Activated CD4-positive, alpha-beta T cell treated with anti-CD3 and anti-CD28 coated beads for 4 hours (primary cell): ENCODE measurements around the gene EPB41L4B.

ENCODE experiments used
- DNase-seq, 2 donors: peaks; one replicate each; pipeline ENCODE4 v3.0.0-alpha.2; 2020

The EPB41L4B gene

DNA sequence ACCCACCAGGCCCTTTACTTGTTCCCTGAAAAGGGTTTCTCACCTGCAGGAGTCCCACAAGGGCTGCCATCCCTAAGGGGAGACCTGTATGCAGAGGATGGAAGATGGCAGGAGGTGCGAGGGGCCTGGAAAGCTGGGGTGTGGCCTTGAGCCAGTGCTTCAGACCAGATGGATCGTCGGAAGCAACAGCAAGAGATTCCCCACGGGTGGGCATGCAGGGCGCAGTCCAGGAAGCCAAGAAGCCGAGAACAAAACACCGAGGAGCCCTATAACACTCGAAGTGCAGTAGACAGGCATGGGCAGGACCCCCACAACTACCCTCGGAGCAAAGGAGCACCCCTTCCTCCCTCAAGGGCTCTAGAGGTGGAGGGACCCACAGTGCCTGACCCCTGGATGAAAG lies 129.1 kb downstream of the EPB41L4B start:
- DNase-seq, result no peak

DNA sequence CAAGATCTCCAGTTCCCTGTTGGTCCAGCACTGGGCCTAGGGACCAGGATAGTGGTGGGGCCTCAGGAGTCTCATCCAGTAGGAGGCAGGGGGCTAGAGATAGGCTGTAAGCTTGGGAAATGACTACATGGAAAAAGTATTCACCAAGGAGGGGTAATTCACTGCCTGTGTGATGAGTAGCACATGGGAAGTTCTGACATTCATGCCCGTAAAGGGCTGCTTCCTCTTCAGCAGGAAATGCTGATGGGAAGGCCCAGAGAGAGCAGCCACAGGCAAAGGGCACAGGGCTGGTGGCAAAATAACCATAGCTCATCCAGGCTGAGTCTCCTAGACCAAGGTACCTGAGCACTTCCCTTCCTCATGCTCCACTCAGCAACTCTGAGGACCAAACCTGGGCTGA lies 130.7 kb downstream of the EPB41L4B start:
- DNase-seq, result no peak

DNA sequence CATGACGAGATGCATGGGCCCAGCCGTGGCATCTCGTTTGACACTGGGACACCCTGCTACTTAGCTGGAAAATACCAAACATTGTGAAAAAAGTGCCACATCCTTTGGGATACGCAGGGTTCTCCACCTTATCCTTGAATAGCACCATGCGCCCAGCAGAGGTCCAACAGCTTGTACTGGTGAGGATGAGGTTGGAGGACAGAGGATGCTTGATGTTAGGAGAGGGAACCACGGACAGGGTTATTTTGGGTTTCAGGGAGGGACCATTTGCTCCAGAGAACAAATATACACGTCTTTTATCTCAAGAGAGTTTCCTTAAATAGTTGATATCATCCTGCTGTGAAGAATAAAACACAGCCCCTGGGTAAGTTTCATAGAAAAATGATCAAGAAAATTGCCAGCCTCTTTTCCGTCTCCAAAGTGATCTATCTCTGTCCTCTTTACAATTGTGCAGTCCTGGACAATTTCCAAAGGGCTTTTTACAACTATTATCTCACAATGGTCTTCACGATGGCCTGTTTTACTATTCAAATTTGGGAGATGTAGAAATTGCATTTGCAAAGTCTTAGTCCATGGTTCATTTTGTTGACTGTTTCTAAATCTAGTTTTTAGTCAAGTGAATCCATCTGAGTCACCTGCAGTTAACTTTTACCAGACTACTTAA lies 133.9 kb downstream of the EPB41L4B start:
- no peak for DNase-seq

DNA sequence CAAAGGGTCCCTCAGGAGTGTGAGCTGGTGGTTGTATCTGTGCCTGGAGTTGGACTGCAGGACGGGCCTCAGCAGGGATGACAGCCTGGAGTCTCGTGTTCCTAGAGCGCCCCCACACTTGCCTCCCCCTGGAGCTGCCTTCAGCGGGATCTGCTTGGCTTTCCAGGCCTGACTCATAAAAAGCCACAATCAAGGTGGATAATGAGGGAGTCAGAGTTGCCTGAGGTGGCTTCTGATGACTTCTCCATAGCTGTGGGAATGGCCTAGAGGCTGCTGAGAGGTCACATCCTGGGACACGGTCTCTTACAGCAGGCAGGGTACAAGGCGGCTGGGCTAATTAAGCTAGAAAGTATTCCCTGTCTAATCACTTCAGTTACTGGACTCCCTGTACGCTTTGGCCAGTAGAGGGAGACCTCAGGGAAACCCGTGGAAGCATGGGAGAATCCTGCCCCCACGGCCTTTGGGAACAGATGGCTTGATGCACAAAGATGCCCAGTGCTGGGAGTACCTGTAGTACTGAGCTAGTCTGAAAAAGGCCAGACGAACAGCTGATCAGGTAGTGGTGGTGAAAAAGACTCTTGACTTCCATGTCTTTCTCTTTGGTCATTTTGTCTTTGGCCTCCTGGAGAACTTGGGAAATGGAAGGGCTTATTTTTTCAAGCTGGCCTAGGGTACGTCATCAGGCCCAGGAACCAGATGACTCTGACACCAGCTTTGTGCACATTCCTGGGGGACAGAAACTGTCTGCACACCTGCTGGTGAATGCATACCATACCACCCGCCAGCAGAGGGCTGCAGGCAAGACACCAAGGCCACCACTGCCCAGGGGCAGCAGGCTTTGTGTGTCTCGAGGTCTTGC lies 137.7 kb downstream of the EPB41L4B start:
- DNase-seq, result no peak

DNA sequence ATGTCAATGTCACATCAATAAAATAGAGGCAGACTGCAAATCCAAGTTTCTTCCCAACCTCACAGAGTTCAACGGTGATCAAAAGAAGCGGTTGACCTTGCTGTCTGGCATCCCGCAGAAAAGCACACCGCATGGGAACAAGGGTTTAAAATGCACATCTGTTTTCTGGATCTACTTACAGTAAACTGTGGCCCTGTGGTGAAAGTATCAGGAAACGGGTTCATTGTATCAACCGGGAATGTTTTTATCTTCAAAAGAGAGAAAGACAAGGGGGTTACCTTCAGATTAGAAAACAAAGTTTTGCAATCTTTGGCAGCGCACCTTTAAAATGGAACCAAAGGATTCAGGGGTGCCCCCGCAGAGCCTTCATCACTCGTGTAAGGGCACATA lies 138.3 kb downstream of the EPB41L4B start:
- no peak for DNase-seq

DNA sequence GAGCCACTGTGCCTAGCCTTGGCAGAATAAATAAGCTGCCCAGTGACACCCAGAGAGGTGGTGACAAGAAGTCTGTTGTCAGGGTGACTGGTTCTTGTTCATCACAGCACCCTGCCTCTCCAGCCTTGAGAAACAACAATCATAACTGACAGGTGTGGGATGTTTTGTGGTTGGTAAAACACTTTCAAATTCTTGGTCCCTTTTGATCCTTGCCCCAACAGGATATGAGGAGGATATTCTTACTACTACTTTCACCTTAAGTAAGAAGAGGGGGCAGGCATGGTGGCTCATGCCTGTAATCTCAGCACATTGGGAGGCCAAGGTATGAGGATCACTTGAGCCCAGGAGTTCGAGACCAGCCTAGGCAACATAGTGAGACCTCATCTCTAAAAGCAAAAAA lies 139.6 kb downstream of the EPB41L4B start:
- DNase-seq, result peak in 1 of 2 donors; percentile 9

DNA sequence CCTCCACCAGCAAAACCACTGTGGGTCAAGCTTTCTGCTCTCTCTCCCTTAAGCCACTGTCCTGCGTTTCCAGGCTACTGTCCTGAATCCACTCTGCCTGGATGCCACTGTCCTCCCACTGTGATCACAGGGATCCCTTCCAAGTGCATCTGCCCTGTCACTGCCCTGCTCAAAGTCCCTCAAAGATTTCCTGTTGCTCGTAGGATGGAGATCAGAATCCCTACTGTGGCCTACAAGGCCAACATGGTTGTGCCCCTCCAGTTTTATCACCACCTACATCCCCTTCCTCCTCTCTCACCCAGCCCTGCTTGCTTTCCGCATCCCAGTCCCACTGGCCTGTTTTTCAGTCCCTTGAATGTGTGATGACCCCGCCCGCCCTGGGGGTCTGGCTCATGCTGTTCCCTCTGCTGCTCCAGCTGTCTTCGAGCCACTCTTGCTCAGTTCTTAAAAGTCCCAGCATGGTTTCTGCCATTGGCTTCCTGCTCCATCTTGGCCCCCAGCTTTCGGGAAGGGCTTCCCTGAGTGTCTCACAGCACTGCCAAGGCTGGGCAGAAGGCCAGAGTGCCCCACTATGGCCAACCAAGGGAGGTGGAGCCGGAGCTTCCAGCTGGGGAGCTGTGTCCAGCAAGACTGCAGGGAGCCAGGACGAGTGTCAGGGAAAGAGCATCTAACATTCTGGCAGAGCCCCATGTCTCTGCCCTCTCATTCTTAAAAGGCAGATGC lies 140.9 kb downstream of the EPB41L4B start:
- no peak for DNase-seq

DNA sequence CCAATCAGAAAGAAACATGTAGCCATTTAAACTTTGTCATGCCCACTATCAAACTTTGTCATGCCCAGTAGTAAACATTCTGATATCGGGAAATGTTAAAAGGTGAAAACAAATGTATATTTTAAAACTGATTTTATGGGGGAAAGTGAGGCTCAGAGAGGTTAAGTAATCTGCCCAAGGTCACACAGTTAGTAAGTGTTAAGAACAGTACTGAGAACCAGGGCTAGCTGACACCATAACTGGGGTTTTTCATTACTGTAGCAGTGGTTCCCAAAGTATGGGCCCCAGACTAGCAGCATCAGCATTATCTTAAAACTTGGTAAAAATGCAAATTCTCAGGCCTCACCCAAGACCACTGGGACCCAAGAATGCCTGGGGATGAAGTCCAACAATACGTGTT lies 143.9 kb downstream of the EPB41L4B start:
- DNase-seq, result no peak

DNA sequence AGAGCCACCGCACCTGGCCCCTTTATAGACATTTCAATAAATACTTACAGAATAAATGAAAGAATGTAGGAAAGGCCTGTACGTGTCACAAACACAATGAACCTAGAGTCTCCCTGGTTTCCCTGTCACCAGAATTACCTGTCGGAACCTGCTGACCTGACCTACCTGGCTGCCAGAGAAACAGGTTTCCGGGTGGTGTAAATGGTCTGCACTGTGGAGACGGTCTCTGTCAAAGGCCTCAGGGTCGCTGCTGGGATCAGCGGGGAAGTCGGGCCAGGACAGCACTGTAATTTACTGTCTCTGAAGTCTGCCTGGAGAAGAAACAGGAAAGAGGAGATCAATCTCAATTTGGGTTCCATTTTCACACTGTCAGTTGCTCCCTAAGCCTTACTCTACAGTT lies 144.5 kb downstream of the EPB41L4B start:
- no peak for DNase-seq

DNA sequence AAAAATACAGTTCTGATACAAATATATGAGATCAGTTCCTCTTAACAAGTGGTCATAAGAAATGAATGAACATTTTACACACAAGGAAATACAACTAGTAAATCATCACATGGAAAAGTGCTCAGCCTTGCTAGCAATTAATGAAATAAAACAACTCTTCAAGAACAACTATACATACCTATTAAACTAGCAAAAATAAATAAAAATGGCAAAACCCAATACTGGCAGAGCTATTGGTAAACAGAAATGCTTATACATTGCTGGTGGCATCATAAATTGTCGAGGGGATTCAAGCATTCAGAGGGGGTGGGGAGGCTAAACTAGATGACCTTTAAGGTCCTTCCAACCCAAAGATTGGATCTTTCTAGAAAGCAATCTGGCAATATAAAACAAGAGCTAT lies 147.9 kb downstream of the EPB41L4B start:
- no peak for DNase-seq

DNA sequence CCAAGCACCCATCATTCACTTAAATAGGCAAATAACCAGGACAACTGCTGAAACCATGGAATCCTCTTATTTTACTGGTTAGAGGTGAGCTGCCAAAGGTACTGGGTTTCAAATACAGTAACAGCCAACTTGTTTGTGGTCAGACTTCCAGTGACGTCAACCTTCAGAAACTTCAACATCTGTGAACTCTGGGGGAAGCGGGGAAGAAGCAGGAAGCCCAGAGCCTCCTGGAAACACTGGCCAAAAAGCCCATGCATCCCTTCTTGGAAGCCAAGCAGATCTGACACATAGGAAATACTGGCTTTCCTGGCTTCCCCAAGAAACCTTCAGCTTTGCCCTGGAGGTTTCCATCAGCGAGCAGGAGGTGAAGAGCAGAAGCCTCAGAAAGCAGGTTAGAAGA lies 148.9 kb downstream of the EPB41L4B start:
- DNase-seq, result no peak

DNA sequence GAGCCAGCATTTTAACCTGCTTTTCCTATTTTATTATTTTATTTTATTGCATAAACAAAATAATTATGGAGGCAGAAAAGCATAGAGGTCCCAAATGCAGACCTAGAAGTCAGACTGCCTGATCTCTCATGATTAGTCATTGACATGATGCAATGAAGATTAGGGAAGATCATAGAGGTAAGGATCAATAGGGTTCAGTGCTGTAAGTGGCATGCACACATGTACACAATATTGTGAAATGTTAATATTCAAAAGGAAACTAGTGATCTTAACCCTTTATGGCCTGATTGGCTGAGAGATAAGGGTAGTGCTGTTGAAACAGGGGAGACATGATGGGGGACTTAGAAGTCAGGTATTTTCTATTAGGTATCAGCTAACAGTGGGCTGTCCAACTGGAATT lies 152.7 kb downstream of the EPB41L4B start:
- no peak for DNase-seq

DNA sequence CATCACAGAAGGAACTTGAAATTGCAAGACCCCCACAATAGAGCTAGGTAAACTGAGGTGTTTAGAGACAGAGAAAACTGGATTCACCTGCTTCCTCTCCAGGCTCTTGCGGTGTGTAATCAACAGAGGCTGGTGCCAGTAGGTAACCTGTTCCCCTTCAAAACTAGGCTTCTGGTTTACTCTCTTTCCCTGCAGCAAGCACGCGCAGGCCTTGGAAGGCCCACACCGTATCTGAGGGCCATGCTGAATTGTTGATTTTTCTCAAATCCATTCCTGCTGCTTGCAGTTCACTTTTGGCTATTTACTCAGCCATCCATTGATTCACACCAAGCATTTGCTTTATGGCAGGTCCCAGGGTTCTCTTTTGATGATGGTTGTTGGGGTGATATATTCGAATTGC lies 153.1 kb downstream of the EPB41L4B start:
- no peak for DNase-seq

DNA sequence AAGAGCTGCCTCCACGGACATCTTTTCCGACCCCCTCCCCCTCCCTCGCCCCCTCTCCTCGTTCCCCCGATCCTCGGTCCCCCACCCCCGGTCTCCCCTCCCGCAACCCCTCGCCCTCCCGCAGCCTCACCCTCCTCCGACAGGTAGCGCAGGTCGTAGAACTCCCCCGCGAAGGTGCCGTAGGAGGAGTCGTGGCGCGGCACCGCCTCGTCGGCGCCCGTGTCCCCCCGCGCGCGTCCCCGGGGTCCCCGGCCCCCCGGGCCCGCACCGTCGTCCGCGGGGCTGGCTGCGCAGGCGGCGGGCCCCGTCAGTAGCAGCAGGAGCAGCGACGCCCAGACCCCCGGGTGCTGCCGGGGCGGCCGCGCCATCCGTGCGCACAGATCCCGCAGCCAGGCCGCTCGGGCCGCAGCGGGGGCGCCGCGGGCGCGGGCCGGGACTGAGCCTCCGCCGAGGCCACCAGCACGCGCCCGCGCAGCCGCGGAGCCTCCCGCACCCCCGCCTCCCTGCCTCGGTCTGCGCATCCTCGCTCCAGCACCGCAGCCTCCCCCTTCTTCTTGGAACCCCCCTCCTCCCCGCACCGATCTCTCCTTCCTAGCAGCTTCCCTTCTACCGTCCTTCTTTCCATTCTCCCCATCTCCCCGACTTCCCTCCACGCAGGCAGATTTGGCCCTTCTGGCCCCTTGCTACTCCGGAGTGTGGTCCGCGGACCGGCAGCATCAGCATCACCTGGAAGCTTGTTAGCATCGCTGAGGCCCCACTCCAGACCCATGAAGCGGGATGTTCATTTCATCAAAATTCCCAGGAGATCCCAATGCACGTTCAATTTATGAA lies 153.9 kb downstream of the EPB41L4B start, which contains the start of gene FRRS1L:
FRRS1L (minus strand) TSS at position 479 of the 831 bp plus-strand sequence; CDS start at position 368, 111 bp downstream.
- DNase-seq, result no peak

DNA sequence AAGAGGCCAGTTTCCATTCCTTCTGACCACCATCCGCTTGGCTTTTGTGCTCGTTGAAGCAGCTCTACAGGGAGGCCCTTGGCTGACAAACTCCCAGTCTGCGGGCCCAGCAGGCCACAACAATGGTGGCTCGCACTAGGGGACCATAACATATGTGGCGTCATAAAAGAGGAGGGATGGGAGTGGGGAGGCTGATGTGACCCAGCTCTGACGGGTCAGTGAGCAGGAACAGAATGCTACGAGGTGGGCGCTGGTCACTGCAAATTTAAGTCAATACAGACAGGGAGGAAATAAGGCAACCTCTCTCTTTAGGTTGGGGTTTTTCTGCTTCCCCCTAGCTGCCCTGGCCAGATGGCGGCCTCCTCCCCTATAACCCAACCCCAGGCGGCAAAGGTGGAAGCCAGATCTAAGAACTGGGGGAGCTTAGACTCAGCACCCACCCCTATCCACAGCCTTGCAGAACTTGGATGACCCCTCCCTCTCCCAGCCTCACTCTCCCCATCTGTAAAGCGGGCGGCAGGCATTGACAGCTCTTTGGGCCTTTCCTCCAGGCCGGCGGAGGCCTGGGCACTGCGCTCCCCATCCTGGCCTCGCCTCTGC lies 154.6 kb downstream of the EPB41L4B start:
- DNase-seq, result no peak

DNA sequence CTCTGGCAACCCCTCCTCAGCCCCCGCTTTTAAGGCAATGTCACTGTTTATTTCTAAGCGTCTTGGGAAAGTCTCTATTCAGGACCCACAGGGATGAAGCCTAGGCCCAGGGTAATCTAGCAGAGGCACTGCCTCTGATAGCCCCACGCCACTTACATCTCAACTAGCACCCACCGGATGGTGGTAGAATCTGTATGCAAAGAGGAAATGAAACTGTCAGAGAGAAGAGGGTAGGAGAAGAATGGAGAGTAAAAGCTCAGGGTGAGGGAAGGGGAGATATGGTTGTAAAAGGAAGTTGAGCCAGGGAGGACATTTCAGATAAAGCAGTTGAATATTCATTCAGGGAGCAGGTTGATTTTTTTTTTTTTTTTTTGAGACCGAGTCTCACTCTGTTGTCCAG lies 156.8 kb downstream of the EPB41L4B start:
- DNase-seq, result no peak

DNA sequence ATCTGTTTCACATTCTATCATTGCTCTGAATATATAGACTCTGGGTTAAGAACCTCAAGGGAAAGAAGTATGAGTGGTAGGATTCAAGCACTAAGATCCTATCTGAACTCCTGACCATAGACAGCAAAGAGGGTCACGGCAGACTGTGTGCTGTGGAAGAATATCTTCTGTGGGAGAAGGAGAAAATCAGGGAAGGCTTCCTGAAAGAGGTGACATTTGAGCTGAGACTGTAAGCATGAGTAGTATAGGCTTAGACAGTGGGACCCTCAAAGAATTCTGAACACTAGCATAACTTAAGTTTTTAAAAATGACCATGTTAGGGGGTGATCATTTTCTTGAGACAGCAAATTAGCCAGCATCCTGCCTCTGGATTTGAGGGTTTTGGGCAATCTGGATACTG lies 157.7 kb downstream of the EPB41L4B start:
- DNase-seq, result no peak

DNA sequence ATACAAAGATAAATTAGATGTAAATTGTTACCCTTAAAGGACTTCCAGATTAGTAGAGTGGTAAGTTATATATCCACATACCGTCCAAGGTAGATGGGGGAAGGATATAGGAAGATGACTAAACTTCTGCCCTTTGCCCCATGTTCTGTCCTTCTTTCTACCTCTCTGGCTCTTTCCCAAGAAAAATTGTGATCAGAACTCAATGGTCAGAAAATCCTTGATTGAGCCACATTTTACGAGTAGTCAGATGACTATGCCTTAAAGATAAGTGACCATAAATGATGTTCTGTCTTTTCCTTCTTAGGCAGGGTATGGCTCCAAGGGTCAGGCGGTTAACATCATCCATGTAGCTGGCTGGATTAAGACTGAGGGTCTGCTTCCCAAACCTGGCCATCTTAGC lies 158.2 kb downstream of the EPB41L4B start:
- DNase-seq, result no peak

DNA sequence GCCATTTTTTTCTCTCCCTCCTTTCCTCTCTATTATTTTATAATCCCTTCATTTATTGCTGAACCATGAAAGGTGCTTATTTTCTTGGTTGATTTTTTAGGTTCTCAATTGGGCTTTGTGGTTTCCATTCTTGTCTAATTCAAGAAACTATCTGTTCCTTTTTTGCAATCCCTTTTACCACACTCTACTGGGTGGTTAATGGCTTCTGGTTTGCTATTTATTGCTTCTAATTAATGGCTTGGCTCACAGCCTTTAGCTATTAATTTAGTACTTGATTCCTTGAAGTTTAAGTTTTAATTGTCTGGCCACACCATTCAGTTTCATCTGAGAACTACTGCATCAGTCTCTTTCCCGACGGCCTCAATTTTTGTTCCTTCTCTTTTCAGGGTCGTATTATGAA lies 159.4 kb downstream of the EPB41L4B start:
- DNase-seq, result no peak

DNA sequence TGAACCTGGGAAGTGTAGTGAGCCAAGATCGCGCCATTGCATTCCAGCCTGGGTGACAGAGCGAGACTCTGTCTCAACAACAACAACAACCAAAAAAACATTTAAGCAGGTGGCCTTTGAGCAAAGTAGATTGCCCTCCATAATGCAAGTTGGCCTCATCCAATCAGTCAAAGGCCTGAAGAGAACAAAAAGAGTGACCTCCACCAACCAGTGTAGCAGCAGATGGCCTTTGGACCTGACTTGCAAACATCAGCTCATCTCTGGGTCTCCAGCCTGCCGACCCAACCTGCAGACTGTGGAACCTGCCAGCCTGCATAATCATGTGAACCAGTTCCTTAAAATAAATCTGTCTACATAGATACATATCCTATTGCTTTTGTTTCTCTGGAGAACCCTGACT lies 161.3 kb downstream of the EPB41L4B start:
- no peak for DNase-seq

DNA sequence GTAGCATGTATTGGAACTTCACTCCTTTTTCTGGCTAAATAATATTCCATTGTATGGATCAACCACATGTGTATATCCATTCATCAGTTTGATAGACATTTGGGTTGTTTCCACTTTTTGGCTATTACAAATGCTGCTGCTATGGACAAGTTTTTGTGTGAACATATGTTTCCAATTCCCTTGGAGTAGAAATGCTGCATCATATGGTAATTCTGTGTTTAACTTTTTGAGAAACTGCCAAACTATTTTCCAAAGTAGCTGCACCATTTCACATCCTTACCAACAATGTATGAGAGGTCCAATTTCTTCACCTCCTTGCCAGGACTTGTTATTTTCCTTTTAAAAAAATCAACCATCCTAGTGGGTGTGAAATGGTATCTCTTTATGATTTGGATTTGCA lies 162.2 kb downstream of the EPB41L4B start:
- no peak for DNase-seq

DNA sequence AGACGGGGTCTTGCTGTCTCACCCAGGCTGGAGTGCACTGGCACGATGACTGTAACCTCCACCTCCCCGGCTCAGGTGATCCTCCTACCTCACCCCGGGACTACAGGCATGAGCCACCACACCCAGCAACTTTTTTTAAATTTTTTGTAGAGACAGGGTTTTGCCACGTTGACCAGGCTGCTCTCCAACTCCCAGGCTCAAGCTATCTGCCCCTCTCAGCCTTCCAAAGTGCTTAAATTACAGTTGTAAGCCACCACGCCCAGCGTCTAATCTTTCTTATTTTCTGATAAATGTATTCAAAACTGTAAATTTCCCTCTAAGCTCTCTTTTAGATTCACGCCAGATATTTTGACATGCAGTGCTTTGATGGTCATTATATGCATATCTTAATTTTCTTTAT lies 164.2 kb downstream of the EPB41L4B start:
- DNase-seq, result no peak
